Smooth muscle cell (in vitro differentiated cells): Measurements from ENCODE around the gene SCAPER. TPM values are rescaled to one million over a fixed set of nuclear protein-coding genes. Genes with fewer than 3 reads are reported as not detected.
"Not testable (repeated sequence)": the region's sequence is repeated elsewhere in the genome, so short reads cannot be mapped to it uniquely, and the experiment has no call there.

ENCODE experiments used
- DNase-seq: peaks from one replicate; lab custom pipeline; 2025; ENCODE audit not compliant: unreplicated experiment; lab: John Stamatoyannopoulos, UW
- H2AFZ ChIP-seq: fragments of 200-600 bp; sonication (generic); 2 replicates; pipeline ENCODE4 v1.6.0; 2016; ENCODE audit warnings: antibody characterized with exemption, low read depth, mild to moderate bottlenecking
- H3F3A ChIP-seq: fragments of 200-600 bp; sonication (generic); 2 replicates; pipeline ENCODE4 v1.6.0; 2017; ENCODE audit warnings: antibody characterized with exemption, low read depth
- H3K27ac ChIP-seq: fragments of 200-600 bp; sonication (generic); 2 replicates; pipeline ENCODE4 v1.5.1; 2016; ENCODE audit warnings: low read depth, mild to moderate bottlenecking
- H3K27me3 ChIP-seq: fragments of 200-600 bp; sonication (generic); 2 replicates; pipeline ENCODE4 v1.6.1; 2016; ENCODE audit warnings: low read depth, mild to moderate bottlenecking
- H3K36me3 ChIP-seq: fragments of 200-600 bp; sonication (generic); 2 replicates; pipeline ENCODE4 v1.5.1; 2016; ENCODE audit warnings: low read depth
- H3K4me1 ChIP-seq: fragments of 200-600 bp; sonication (generic); 2 replicates; pipeline ENCODE4 v1.5.1; 2016; ENCODE audit warnings: low read depth
- H3K4me2 ChIP-seq: fragments of 200-600 bp; sonication (generic); 2 replicates; pipeline ENCODE4 v1.6.0; 2016; ENCODE audit warnings: mild to moderate bottlenecking
- H3K4me3 ChIP-seq: fragments of 200-600 bp; sonication (generic); 2 replicates; pipeline ENCODE4 v1.5.1; 2016; ENCODE audit warnings: mild to moderate bottlenecking
- H3K79me2 ChIP-seq: fragments of 200-600 bp; sonication (generic); 2 replicates; pipeline ENCODE4 v1.6.0; 2016; ENCODE audit warnings: low read depth, mild to moderate bottlenecking
- H3K9ac ChIP-seq: fragments of 200-600 bp; sonication (generic); 2 replicates; pipeline ENCODE4 v1.6.0; 2016; ENCODE audit warnings: low read depth
- H3K9me3 ChIP-seq: fragments of 200-600 bp; sonication (generic); replicated peaks from 2 replicates; pipeline ENCODE4 v1.5.1; 2016; ENCODE audit warnings: low read depth
- H4K20me1 ChIP-seq: fragments of 200-600 bp; sonication (generic); 2 replicates; pipeline ENCODE4 v1.6.0; 2016; ENCODE audit warnings: low read depth
- WGBS: methylation state at CpG from one replicate; pipeline ENCODE4 v1.1.7; 2016; ENCODE audit warnings: low lambda C conversion rate; 5-methylcytosine and 5-hydroxymethylcytosine counted together
- polyA plus RNA-seq: library from polyadenylated mRNA; unstranded; fragments of >200 nt; fragmentation: Nextera tagmentation; extraction: Ambion mirVana; gene quantifications from 2 replicates; pipeline ENCODE4 v1.2.1, GENCODE V29; 2016
- total RNA-seq: library from RNA; depleted of rRNA; stranded (reverse); fragments of >200 nt; gene quantifications from 2 replicates; pipeline ENCODE4 v1.2.3, GENCODE V29; 2014
- TF ChIP-seq, protein P1 (sequence below): fragments of 200-600 bp; sonication (generic); IDR thresholded peaks from 2 replicates; pipeline ENCODE4 v1.5.1; 2017; ENCODE audit warnings: borderline replicate concordance, mild to moderate bottlenecking, antibody characterized with exemption; ENCODE audit not compliant: insufficient read depth, poor library complexity, severe bottlenecking

The SCAPER gene
- total and polyA plus RNA-seq, 2 experiments from 2014 or later: 6.6 to 34.3 TPM

DNA sequence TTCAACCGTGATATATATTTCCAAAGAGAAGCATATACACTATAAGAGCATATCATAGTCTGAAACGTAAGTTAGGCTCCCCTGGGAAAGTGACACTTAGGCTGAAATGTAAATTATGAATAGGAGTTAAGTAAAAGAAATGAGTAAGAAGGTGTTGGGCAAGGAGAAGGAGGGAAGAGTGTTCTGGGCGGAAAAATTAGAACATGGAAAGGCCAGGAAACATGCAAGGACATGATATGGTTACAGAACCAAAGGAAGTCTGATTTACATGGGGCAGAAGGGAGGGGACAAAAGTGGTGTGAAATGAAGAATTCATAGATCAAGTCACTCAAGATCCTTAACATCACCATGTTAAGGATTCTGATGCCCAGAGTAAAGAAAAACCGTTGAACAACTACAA, 75.2 kb downstream of the SCAPER start:
- Histone ChIP-seq H3K9me3 (no peaks in the 10 kb centered on the region), H3F3A (no peaks in the 10 kb centered on the region), H3K27ac (no peak overlapping the region), H3K4me3 (no peak overlapping the region), H3K9ac (no peak overlapping the region), H2AFZ (no peak overlapping the region), H3K4me1 (no peaks in the 10 kb centered on the region), H3K4me2 (no peak overlapping the region), H3K27me3 (no peaks in the 10 kb centered on the region), H3K36me3 (no peaks in the 10 kb centered on the region), H4K20me1 (no peaks in the 10 kb centered on the region), H3K79me2 (no peaks in the 10 kb centered on the region)
- 98% methylated on average over 4 of the region's 4 CpGs for WGBS
- DNase-seq: no peak
- TF ChIP-seq, protein P1, sequence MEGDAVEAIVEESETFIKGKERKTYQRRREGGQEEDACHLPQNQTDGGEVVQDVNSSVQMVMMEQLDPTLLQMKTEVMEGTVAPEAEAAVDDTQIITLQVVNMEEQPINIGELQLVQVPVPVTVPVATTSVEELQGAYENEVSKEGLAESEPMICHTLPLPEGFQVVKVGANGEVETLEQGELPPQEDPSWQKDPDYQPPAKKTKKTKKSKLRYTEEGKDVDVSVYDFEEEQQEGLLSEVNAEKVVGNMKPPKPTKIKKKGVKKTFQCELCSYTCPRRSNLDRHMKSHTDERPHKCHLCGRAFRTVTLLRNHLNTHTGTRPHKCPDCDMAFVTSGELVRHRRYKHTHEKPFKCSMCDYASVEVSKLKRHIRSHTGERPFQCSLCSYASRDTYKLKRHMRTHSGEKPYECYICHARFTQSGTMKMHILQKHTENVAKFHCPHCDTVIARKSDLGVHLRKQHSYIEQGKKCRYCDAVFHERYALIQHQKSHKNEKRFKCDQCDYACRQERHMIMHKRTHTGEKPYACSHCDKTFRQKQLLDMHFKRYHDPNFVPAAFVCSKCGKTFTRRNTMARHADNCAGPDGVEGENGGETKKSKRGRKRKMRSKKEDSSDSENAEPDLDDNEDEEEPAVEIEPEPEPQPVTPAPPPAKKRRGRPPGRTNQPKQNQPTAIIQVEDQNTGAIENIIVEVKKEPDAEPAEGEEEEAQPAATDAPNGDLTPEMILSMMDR: no peak

DNA sequence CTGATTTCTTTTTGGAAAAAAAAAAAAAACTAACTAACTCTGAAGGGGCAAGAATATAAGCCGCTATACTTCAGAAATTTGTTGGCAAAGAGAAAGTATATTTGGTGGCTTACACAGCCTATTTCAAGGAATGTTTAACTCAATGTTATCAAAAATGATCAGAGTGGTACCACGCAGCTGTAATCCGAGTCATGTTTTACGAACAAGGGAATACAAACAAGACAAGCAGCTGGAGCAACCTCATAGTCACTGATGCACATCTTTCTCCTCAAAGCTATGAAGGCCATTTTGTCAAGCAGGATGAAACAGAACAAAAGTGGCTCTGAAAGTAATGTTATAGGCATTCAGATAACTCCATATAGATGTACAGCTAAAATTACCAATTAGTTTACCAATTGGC, 81.2 kb downstream of the SCAPER start:
- Histone ChIP-seq H3K4me1 (no peaks in the 10 kb centered on the region), H3K27ac (no peak overlapping the region), H3F3A (no peaks in the 10 kb centered on the region), H3K4me2 (no peak overlapping the region), H4K20me1 (no peaks in the 10 kb centered on the region), H3K27me3 (no peaks in the 10 kb centered on the region), H2AFZ (no peak overlapping the region), H3K9me3 (peaks cover 3% of the 10 kb centered on the region), H3K36me3 (no peaks in the 10 kb centered on the region), H3K9ac (no peak overlapping the region), H3K79me2 (no peaks in the 10 kb centered on the region), H3K4me3 (no peak overlapping the region)
- no peak for DNase-seq
- TF ChIP-seq, protein P1: no peak
- WGBS: 91% methylated on average over 4 of the region's 4 CpGs

DNA sequence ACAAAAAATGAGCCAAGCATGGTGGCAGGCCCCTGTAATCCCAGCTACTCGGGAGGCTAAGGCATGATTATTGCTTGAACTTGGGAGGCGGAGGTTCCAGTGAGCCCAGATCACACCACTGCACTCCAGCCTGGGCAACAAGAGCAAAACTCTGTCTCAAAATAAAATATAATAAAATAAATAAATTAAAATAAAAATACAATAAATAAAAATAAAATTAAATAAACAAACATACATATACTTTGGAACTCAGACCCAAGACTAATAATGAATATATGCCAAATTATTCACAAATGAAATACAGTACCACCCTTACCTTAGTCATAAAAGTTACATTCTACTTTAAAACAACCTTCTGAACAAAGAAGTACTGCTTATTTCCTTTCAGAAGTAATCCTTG, 81.8 kb downstream of the SCAPER start:
- DNase-seq: no peak
- Histone ChIP-seq H3K79me2 (no peaks in the 10 kb centered on the region), H3K36me3 (no peaks in the 10 kb centered on the region), H3K27ac (no peak overlapping the region), H3F3A (no peaks in the 10 kb centered on the region), H3K4me2 (no peak overlapping the region), H3K9ac (no peak overlapping the region), H3K4me1 (no peaks in the 10 kb centered on the region), H2AFZ (no peak overlapping the region), H3K4me3 (no peak overlapping the region), H3K27me3 (no peaks in the 10 kb centered on the region), H4K20me1 (no peaks in the 10 kb centered on the region), H3K9me3 (peaks cover 3% of the 10 kb centered on the region)
- 95% methylated on average over 2 of the region's 2 CpGs for WGBS
- TF ChIP-seq, protein P1: no peak

DNA sequence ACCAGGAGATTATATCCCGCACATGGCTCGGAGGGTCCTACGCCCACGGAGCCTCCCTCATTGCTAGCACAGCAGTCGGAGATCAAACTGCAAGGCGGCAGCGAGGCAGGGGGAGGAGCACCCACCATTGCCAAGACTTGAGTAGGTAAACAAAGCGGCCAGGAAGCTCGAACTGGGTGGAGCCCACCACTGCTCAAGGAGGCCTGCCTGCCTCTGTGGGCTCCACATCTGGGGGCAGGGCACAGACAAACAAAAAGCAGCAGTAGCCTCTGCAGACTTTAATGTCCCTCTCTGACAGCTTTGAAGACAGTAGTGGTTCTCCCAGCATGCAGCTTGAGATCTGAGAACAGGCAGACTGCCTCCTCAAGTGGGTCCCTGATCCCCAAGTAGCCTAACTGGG, 86.2 kb downstream of the SCAPER start:
- H3K4me1 ChIP-seq, H3K9me3 ChIP-seq, H3K9ac ChIP-seq, H2AFZ ChIP-seq, H3K79me2 ChIP-seq, H3K4me3 ChIP-seq, H3K4me2 ChIP-seq, H3K36me3 ChIP-seq, H3K27me3 ChIP-seq, H3F3A ChIP-seq, H4K20me1 ChIP-seq, H3K27ac ChIP-seq, DNase-seq: not testable (repeated sequence)
- WGBS: 97% methylated on average over 9 of the region's 9 CpGs
